Gastrocnemius medialis (tissue), 4 donors: Measurements from ENCODE around the gene ADARB1. TPM values are rescaled to one million over a fixed set of nuclear protein-coding genes. Genes with fewer than 3 reads are reported as not detected.

Experiments
- ATAC-seq, 2 donors: fragments of 150-250 bp; one replicate each; pipeline ENCODE4 v1.9.1; 2016
- DNase-seq, 2 donors: peaks; one replicate each; pipeline ENCODE4 v3.0.0-alpha.2; 2019
- H3K27ac ChIP-seq, 4 donors: fragments of 200-600 bp; sonication (generic); 1 replicate in 1 of 4; 2 replicates in 3 of 4; pipeline ENCODE4 v1.5.1; 2016 to 2018; ENCODE audit warnings: mild to moderate bottlenecking in 2 of 4, moderate library complexity in 1 of 4
- H3K27me3 ChIP-seq, 3 donors: fragments of 200-600 bp; sonication (generic) in 2 of 3; 1 replicate in 1 of 3; 2 replicates in 2 of 3; pipeline versions ENCODE4 v1.5.1 to v1.6.0; 2016 to 2019; ENCODE audit warnings: mild to moderate bottlenecking in 1 of 3, moderate library complexity in 1 of 3
- H3K36me3 ChIP-seq, 2 donors: fragments of 200-600 bp; sonication (generic) in 1 of 2; one replicate each; pipeline ENCODE4 v1.5.1; 2017 to 2018
- H3K4me1 ChIP-seq, 2 donors: fragments of 200-600 bp; sonication (generic) in 1 of 2; one replicate each; pipeline ENCODE4 v1.5.1; 2016 to 2017; ENCODE audit warnings: mild to moderate bottlenecking in 2 of 2
- H3K4me3 ChIP-seq, 4 donors: fragments of 200-600 bp; sonication (generic) in 3 of 4; 1 replicate in 1 of 4; 2 replicates in 3 of 4; pipeline ENCODE4 v1.5.1; 2016 to 2019; ENCODE audit warnings: mild to moderate bottlenecking in 2 of 4
- H3K9me3 ChIP-seq, 3 donors: fragments of 200-600 bp; sonication (generic) in 2 of 3; 1 replicate in 1 of 3; 2 replicates in 2 of 3; pipeline ENCODE4 v1.5.1; 2016 to 2019
- CTCF ChIP-seq, 5 experiments: fragments of 450-650 bp in 3 of 5; fragments of 200-600 bp in 2 of 5; sonication (generic) in 2 of 5; IDR thresholded peaks in 4 of 5; conservative IDR thresholded peaks in 1 of 5; 1 replicate in 4 of 5; 2 replicates in 1 of 5; pipeline ENCODE4 v1.5.1; 2016 to 2019; ENCODE audit warnings: antibody characterized with exemption in 5 of 5, mild to moderate bottlenecking in 3 of 5, moderate library complexity in 3 of 5
- POLR2A ChIP-seq, 2 donors: fragments of 450-650 bp; IDR thresholded peaks; one replicate each; pipeline ENCODE4 v1.6.1; 2017; ENCODE audit warnings: antibody characterized with exemption in 2 of 2, mild to moderate bottlenecking in 2 of 2, moderate library complexity in 2 of 2
- in situ Hi-C, 4 donors: fragments of 200-750 bp; cut with MboI; loops; one replicate each; pipeline versions ENCODE4 v1.15.0 to v1.8.0; 2017; ENCODE audit warnings: low sequenced_read_pairs in 4 of 4
- intact Hi-C: fragments of 100-400 bp; cut with DNase I; formaldehyde crosslinking; loops from one replicate; pipeline ENCODE4 v1.15.1; 2023; ENCODE audit warnings: low total_unique reads
- total RNA-seq, 4 donors: library from RNA; depleted of rRNA; stranded (reverse); fragments of >200 nt; gene quantifications; one replicate each; pipeline versions ENCODE4 v1.1.0 to v1.2.3, GENCODE V29; 2016

Gene ADARB1
- total RNA-seq, 4 donors from 2014 or later, result 5.9 to 11.5 (median 6.9) TPM

- ATAC-seq (no peak), DNase-seq (no peak)
- TF ChIP-seq POLR2A (IDR thresholded peaks at IDR 0.05), result no peak
- Histone ChIP-seq H3K4me3 (no peak overlapping the region), H3K9me3 (no peaks in the 10 kb centered on the region), H3K27ac (no peak overlapping the region), H3K27me3 (no peaks in the 10 kb centered on the region), H3K4me1 (peaks cover 10 to 15% of the 10 kb centered on the region in 2 donors), H3K36me3 (no peaks in the 10 kb centered on the region)
- in situ Hi-C loops, result loop anchor here in 2 of 4 donors (10.0 kb wide), 2 partner anchors 138 to 298 kb away; partner anchors contain the start of gene POFUT2 (in 1 of the 2)
- intact Hi-C loops, result no loop called here
Measured at GRCh38 chr21:45146306-45146705, 71.9 kb downstream of the ADARB1 start.

GRCh38 chr21:45146801-45147200 lies 72.4 kb downstream of the ADARB1 start:
- Histone ChIP-seq H3K9me3 (no peaks in the 10 kb centered on the region), H3K27me3 (no peaks in the 10 kb centered on the region), H3K36me3 (no peaks in the 10 kb centered on the region), H3K27ac (no peak overlapping the region), H3K4me1 (peaks cover 10 to 15% of the 10 kb centered on the region in 2 donors), H3K4me3 (no peak overlapping the region)
- intact Hi-C loops (no loop called here), in situ Hi-C loops (loop anchor here in 2 of 4 donors (10.0 kb wide), 2 partner anchors 138 to 298 kb away; partner anchors contain the start of gene POFUT2 (in 1 of the 2))
- ATAC-seq (no peak), DNase-seq (no peak)
- no peak for TF ChIP-seq CTCF (IDR thresholded peaks at IDR 0.05 in 4 of 5, conservative IDR thresholded peaks at IDR 0.05 in 1 of 5)
- no peak for TF ChIP-seq POLR2A (IDR thresholded peaks at IDR 0.05)

- H3K27ac ChIP-seq, result no peak overlapping the region
- peaks cover 1 to 6% of the 10 kb centered on the region in 2 donors for H3K4me1 ChIP-seq
- no peak overlapping the region for H3K4me3 ChIP-seq
- DNase-seq (no peak), ATAC-seq (no peak)
- H3K9me3 ChIP-seq, result no peaks in the 10 kb centered on the region
- in situ Hi-C loops (loop anchor here in 2 of 4 donors (10.0 kb wide), 2 partner anchors 137 to 297 kb away; partner anchors contain the start of gene POFUT2 (in 1 of the 2)), intact Hi-C loops (no loop called here)
- TF ChIP-seq POLR2A (IDR thresholded peaks at IDR 0.05), result no peak
- no peak for TF ChIP-seq CTCF (IDR thresholded peaks at IDR 0.05 in 4 of 5, conservative IDR thresholded peaks at IDR 0.05 in 1 of 5)
- no peaks in the 10 kb centered on the region for H3K36me3 ChIP-seq
- no peaks in the 10 kb centered on the region for H3K27me3 ChIP-seq
Measured at GRCh38 chr21:45147473-45148315, 73.3 kb downstream of the ADARB1 start.

GRCh38 chr21:45148316-45148990 lies 74.1 kb downstream of the ADARB1 start:
- Histone ChIP-seq H3K27ac (no peak overlapping the region), H3K4me3 (no peak overlapping the region), H3K4me1 (no peaks in the 10 kb centered on the region), H3K9me3 (no peaks in the 10 kb centered on the region), H3K27me3 (no peaks in the 10 kb centered on the region), H3K36me3 (no peaks in the 10 kb centered on the region)
- intact Hi-C loops, result no loop called here
- ATAC-seq, result no peak
- no peak for DNase-seq
- in situ Hi-C loops, result loop anchor here in 2 of 4 donors (10.0 kb wide), 2 partner anchors 136 to 296 kb away; partner anchors contain the start of gene POFUT2 (in 1 of the 2)
- TF ChIP-seq CTCF (IDR thresholded peaks at IDR 0.05 in 4 of 5, conservative IDR thresholded peaks at IDR 0.05 in 1 of 5) (no peak), POLR2A (IDR thresholded peaks at IDR 0.05) (no peak)

- no peaks in the 10 kb centered on the region for H3K4me1 ChIP-seq
- H3K36me3 ChIP-seq, result no peaks in the 10 kb centered on the region
- ATAC-seq (no peak), DNase-seq (no peak)
- H3K27me3 ChIP-seq, result no peaks in the 10 kb centered on the region
- in situ Hi-C loops (loop anchor here in 2 of 4 donors (10.0 kb wide), 2 partner anchors 136 to 296 kb away; partner anchors contain the start of gene POFUT2 (in 1 of the 2)), intact Hi-C loops (no loop called here)
- TF ChIP-seq CTCF (IDR thresholded peaks at IDR 0.05 in 4 of 5, conservative IDR thresholded peaks at IDR 0.05 in 1 of 5) (no peak), POLR2A (IDR thresholded peaks at IDR 0.05) (no peak)
- no peak overlapping the region for H3K27ac ChIP-seq
- H3K4me3 ChIP-seq, result no peak overlapping the region
- no peaks in the 10 kb centered on the region for H3K9me3 ChIP-seq
Measured at GRCh38 chr21:45149021-45149420, 74.6 kb downstream of the ADARB1 start.
